GM19455 (cell line): ENCODE measurements around the gene SHC3.

Source experiments
- ATAC-seq: cut with Tn5 transposase; IDR thresholded peaks from one replicate; pipeline ENCODE4 v1.9.1; 2021; ENCODE audit not compliant: unreplicated experiment

Gene SHC3

GRCh38 chr9:88966894-88967676, 211.5 kb downstream of the SHC3 start:
- ATAC-seq: no peak

GRCh38 chr9:88965473-88965872, 213.1 kb downstream of the SHC3 start:
- no peak for ATAC-seq

- no peak for ATAC-seq
Observed at GRCh38 chr9:88960632-88961031, 218.0 kb downstream of the SHC3 start.

GRCh38 chr9:88959727-88960469, 218.7 kb downstream of the SHC3 start:
- ATAC-seq: no peak

DNA sequence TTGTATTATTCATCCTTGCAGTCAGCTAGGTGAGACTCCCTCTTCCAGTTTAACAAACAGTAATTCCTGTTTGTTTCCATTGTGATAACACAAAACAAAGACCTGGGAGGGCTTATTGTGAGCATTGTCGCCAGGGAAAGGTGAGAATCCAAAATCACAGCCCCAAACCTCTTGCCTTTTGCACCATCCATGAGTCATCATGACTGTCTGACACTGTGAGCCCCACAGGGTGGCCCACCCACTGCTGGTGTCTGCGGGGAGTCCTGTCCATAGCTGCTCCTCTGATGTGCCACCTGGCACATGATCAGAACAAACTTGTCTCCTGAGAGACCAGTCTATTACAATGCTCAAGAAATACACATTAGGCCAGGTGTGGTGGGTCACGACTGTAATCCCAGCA, 221.1 kb downstream of the SHC3 start:
- no peak for ATAC-seq
